PC-9 (cell line): Measurements from ENCODE around the gene ANKLE1. TPM values are rescaled to one million over a fixed set of nuclear protein-coding genes. Genes with fewer than 3 reads are reported as not detected.
A peak's percentile ranks its signal among the peaks of the same experiment; 100 is the strongest.

Experiments used
- BruUV-seq: library from RNA; stranded (reverse); fragments of 400-500 nt; replicated peaks from 2 replicates; lab custom pipeline; 2021; lab: Mats Ljungman, UMichigan
- CTCF ChIA-PET: fragments of 300-600 bp; sonication (Branson Sonifier 250); formaldehyde crosslinking; loops from one replicate; lab custom pipeline; 2022; ENCODE audit warnings: antibody characterized with exemption; lab: Charles Lee
- POLR2A ChIA-PET: fragments of 300-600 bp; sonication (Branson Sonifier 250); formaldehyde crosslinking; loops from one replicate; lab custom pipeline; 2022; ENCODE audit warnings: antibody characterized with exemption; ENCODE audit not compliant: unreplicated experiment; lab: Charles Lee
- DNase-seq, 2 experiments: peaks; one replicate each; pipeline versions ENCODE4 v3.0.0 to v3.0.0-alpha.2; 2015 to 2022; ENCODE audit warnings: mixed read lengths in 1 of 2
- H2AFZ ChIP-seq: fragments of 200-600 bp; sonication (generic); 2 replicates; pipeline ENCODE4 v1.8.1; 2017; ENCODE audit warnings: antibody characterized with exemption
- H3F3A ChIP-seq: fragments of 200-600 bp; sonication (generic); 2 replicates; pipeline ENCODE4 v1.8.1; 2017; ENCODE audit warnings: antibody characterized with exemption, mild to moderate bottlenecking, low read depth; ENCODE audit not compliant: insufficient read depth
- H3K27ac ChIP-seq: fragments of 200-600 bp; sonication (generic); 2 replicates; pipeline ENCODE4 v1.6.1; 2016; ENCODE audit warnings: mixed run types
- H3K27me3 ChIP-seq: fragments of 200-600 bp; sonication (generic); 2 replicates; pipeline ENCODE4 v1.6.1; 2016; ENCODE audit warnings: low read depth, mixed run types; ENCODE audit not compliant: insufficient read depth
- H3K36me3 ChIP-seq: fragments of 200-600 bp; sonication (generic); 2 replicates; pipeline ENCODE4 v1.6.1; 2016; ENCODE audit warnings: low read depth, mixed run types
- H3K4me1 ChIP-seq: fragments of 200-600 bp; sonication (generic); replicated peaks from 2 replicates; pipeline ENCODE4 v1.6.1; 2016; ENCODE audit warnings: mixed run types; ENCODE audit not compliant: insufficient read depth
- H3K4me2 ChIP-seq: fragments of 200-600 bp; sonication (generic); 2 replicates; pipeline ENCODE4 v1.6.1; 2017; ENCODE audit warnings: mixed run types
- H3K4me3 ChIP-seq: fragments of 200-600 bp; sonication (generic); 2 replicates; pipeline ENCODE4 v1.6.1; 2016; ENCODE audit warnings: mixed run types
- H3K79me2 ChIP-seq: fragments of 200-600 bp; sonication (generic); 2 replicates; pipeline ENCODE4 v1.6.1; 2017; ENCODE audit warnings: low read depth, mixed run types
- H3K9me2 ChIP-seq: fragments of 200-600 bp; sonication (generic); 2 replicates; pipeline ENCODE4 v1.8.1; 2017; ENCODE audit warnings: mild to moderate bottlenecking; ENCODE audit not compliant: insufficient read depth
- H3K9me3 ChIP-seq: fragments of 200-600 bp; sonication (generic); 2 replicates; pipeline ENCODE4 v1.8.1; 2016; ENCODE audit warnings: low read depth; ENCODE audit not compliant: insufficient read depth
- H4K20me1 ChIP-seq: fragments of 200-600 bp; sonication (generic); 2 replicates; pipeline ENCODE4 v1.8.1; 2017; ENCODE audit not compliant: insufficient read depth
- EZH2 ChIP-seq: fragments of 200-600 bp; sonication (generic); IDR thresholded peaks from 2 replicates; pipeline ENCODE4 v1.8.0; 2017; ENCODE audit warnings: antibody characterized with exemption, low read depth
- intact Hi-C: fragments of 100-400 bp; cut with micrococcal nuclease; formaldehyde crosslinking; loops from one replicate; pipeline ENCODE4 v1.10.0; 2022; ENCODE audit not compliant: unreplicated experiment
- total RNA-seq: library from RNA; stranded (reverse); gene quantifications from 2 replicates; pipeline ENCODE4 v1.2.3, GENCODE V29; 2021
- TF ChIP-seq, protein P1 (sequence below): fragments of 200-600 bp; sonication (generic); conservative IDR thresholded peaks from 2 replicates; pipeline ENCODE4 v1.6.1; 2017; ENCODE audit warnings: mixed run types, antibody characterized with exemption, mild to moderate bottlenecking, moderate library complexity

ANKLE1 gene
- total RNA-seq, 1 experiment from 2014 or later, result 1.2 TPM

- Histone ChIP-seq H3K4me1 (peaks cover 23% of the 10 kb centered on the region), H3K4me2 (peak overlapping the region; percentile 84), H3K4me3 (peak overlapping the region; percentile 79), H3K9me2 (no peaks in the 10 kb centered on the region), H2AFZ (peak overlapping the region; percentile 82), H3K27ac (peak overlapping the region; percentile 33; the same call in 1 of the 2 replicates), H3K9me3 (no peaks in the 10 kb centered on the region), H3K36me3 (no peaks in the 10 kb centered on the region), H3F3A (peaks cover 37% of the 10 kb centered on the region), H3K79me2 (no peaks in the 10 kb centered on the region), H3K27me3 (no peaks in the 10 kb centered on the region), H4K20me1 (peaks cover 3% of the 10 kb centered on the region; the same call in 1 of the 2 replicates)
- no peak for TF ChIP-seq EZH2
- TF ChIP-seq, protein P1, sequence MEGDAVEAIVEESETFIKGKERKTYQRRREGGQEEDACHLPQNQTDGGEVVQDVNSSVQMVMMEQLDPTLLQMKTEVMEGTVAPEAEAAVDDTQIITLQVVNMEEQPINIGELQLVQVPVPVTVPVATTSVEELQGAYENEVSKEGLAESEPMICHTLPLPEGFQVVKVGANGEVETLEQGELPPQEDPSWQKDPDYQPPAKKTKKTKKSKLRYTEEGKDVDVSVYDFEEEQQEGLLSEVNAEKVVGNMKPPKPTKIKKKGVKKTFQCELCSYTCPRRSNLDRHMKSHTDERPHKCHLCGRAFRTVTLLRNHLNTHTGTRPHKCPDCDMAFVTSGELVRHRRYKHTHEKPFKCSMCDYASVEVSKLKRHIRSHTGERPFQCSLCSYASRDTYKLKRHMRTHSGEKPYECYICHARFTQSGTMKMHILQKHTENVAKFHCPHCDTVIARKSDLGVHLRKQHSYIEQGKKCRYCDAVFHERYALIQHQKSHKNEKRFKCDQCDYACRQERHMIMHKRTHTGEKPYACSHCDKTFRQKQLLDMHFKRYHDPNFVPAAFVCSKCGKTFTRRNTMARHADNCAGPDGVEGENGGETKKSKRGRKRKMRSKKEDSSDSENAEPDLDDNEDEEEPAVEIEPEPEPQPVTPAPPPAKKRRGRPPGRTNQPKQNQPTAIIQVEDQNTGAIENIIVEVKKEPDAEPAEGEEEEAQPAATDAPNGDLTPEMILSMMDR, result peak; percentile 70
- TSS peak; percentile 33 for BruUV-seq
- CTCF ChIA-PET, result interaction anchor here (0.6 kb wide), 4 partner anchors 12 to 194 kb away, joined by 3 to 8 read pairs (median 3); no protein-coding TSS in a partner anchor
- intact Hi-C loops, result loop anchor here (5.0 kb wide), 1 partner anchor 36 kb away; no protein-coding TSS in a partner anchor
- DNase-seq, result peak; percentile 86 to 87
- POLR2A ChIA-PET, result interaction anchor here (0.6 to 0.7 kb wide), 5 partner anchors 16 to 583 kb away, joined by 3 to 21 read pairs (median 5); partner anchors contain the start of genes MAP1S and PGLS
Measured at GRCh38 chr19:17327654-17328516, 46.2 kb downstream of the ANKLE1 start.

- no peaks in the 10 kb centered on the region for H3K9me3 ChIP-seq
- TF ChIP-seq EZH2, result no peak
- no peaks in the 10 kb centered on the region for H4K20me1 ChIP-seq
- POLR2A ChIA-PET, result interaction anchor here (0.6 kb wide), 3 partner anchors 15 to 584 kb away, joined by 5 to 21 read pairs (median 8); partner anchors contain the start of gene MAP1S
- no peaks in the 10 kb centered on the region for H3K79me2 ChIP-seq
- no peak overlapping the region for H3K27ac ChIP-seq
- no peaks in the 10 kb centered on the region for H3K36me3 ChIP-seq
- intact Hi-C loops, result loop anchor here (5.0 kb wide), 1 partner anchor 36 kb away; no protein-coding TSS in a partner anchor
- no peaks in the 10 kb centered on the region for H3K9me2 ChIP-seq
- no peaks in the 10 kb centered on the region for H3K27me3 ChIP-seq
- CTCF ChIA-PET, result interaction anchor here (0.6 kb wide), 4 partner anchors 13 to 195 kb away, joined by 3 to 8 read pairs (median 3); no protein-coding TSS in a partner anchor
- H2AFZ ChIP-seq, result peak overlapping the region; percentile 82
- peak overlapping the region; percentile 84 for H3K4me2 ChIP-seq
- peaks cover 37% of the 10 kb centered on the region for H3F3A ChIP-seq
- TSS peak; percentile 15 for BruUV-seq
- no peak for DNase-seq
- peaks cover 29% of the 10 kb centered on the region for H3K4me1 ChIP-seq
- peak overlapping the region; percentile 79 for H3K4me3 ChIP-seq
Measured at GRCh38 chr19:17328517-17329365, 47.0 kb downstream of the ANKLE1 start.

DNA sequence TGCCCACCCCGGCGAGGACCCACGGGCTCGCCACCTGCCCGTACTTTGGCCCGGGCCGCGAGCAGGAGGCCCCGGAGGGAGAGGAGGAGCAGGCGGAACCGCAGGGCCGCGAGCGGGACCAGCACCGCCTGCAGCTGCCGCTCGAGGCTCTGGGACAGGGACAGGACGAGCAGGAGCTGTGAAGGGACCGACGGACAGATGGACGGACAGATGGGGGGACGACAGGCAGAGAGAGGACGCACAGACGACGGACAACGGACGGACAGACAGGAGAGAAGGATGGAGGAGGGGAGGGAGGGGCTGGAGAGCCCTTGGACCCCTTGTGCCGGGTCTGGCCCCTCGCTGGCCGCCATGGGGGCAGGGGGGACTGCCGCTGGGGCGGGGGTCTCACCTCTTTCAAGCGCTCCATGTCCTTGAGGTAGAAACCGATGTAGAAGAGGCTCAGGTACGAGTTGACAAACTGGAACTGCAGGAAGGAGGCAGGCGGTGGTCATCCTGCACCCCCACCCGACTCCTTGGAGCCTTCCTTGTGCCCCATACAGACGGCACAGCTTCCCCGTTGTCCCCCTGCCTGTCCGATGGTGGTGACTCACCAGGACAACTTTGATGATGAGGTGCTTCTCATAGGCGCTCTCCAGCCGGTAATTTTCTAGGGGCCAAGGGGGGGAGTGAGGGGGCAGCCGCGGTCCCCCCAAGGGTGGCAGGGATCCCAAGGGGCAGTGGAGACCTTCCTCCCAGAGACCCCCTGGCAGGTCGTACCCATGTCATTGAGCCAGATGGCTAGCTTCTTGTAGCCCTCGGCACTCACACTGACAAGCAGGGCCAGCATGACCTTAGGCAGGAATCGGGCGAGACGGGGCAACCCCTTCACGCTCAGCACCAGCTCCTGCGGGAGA is 47.9 kb downstream of the ANKLE1 start:
- ChIA-PET POLR2A (interaction anchor here (0.6 kb wide), 1 partner anchor 74 kb away, joined by 5 read pairs; no protein-coding TSS in a partner anchor), CTCF (interaction anchor here (0.6 kb wide), 1 partner anchor 524 kb away, joined by 7 read pairs; no protein-coding TSS in a partner anchor)
- intact Hi-C loops, result loop anchor here (5.0 kb wide), 1 partner anchor 37 kb away; no protein-coding TSS in a partner anchor
- TF ChIP-seq EZH2, result no peak
- TF ChIP-seq, protein P1, result no peak
- H2AFZ ChIP-seq, result no peak overlapping the region
- DNase-seq, result peak in 1 of 2 experiments; percentile 33
- no peak overlapping the region for H3K4me3 ChIP-seq
- H3K9me3 ChIP-seq, result no peaks in the 10 kb centered on the region
- no peaks in the 10 kb centered on the region for H3K9me2 ChIP-seq
- no TSS peak for BruUV-seq
- H4K20me1 ChIP-seq, result no peaks in the 10 kb centered on the region
- H3F3A ChIP-seq, result peaks cover 41% of the 10 kb centered on the region
- no peak overlapping the region for H3K27ac ChIP-seq
- no peaks in the 10 kb centered on the region for H3K36me3 ChIP-seq
- no peak overlapping the region for H3K4me2 ChIP-seq
- peaks cover 33% of the 10 kb centered on the region for H3K4me1 ChIP-seq
- H3K79me2 ChIP-seq, result no peaks in the 10 kb centered on the region
- no peaks in the 10 kb centered on the region for H3K27me3 ChIP-seq
